Karpas-422 (cell line): Measurements from ENCODE around the gene LACTBL1. TPM values are rescaled to one million over a fixed set of nuclear protein-coding genes. Genes with fewer than 3 reads are reported as not detected.

Source experiments
- DNase-seq: peaks from one replicate; pipeline ENCODE4 v3.0.0-alpha.2; 2015
- H2AFZ ChIP-seq: fragments of 200-600 bp; sonication (generic); 2 replicates; pipeline ENCODE4 v1.6.1; 2014; ENCODE audit warnings: antibody characterized with exemption, low read length, mixed read lengths
- H3K27ac ChIP-seq: fragments of 200-600 bp; sonication (generic); 2 replicates; pipeline ENCODE4 v1.5.1; 2014; ENCODE audit warnings: mild to moderate bottlenecking, low read length, moderate library complexity
- H3K27me3 ChIP-seq: fragments of 200-600 bp; sonication (generic); 2 replicates; pipeline ENCODE4 v1.6.1; 2014; ENCODE audit warnings: low read length, mixed read lengths
- H3K36me3 ChIP-seq: fragments of 200-600 bp; sonication (generic); 2 replicates; pipeline ENCODE4 v1.6.1; 2014; ENCODE audit warnings: low read length, mixed read lengths; ENCODE audit not compliant: insufficient read depth
- H3K4me1 ChIP-seq: fragments of 200-600 bp; sonication (generic); 2 replicates; pipeline ENCODE4 v1.6.1; 2014; ENCODE audit warnings: mild to moderate bottlenecking, low read length, mixed read lengths
- H3K4me2 ChIP-seq: fragments of 200-600 bp; sonication (generic); 2 replicates; pipeline ENCODE4 v1.6.1; 2014; ENCODE audit warnings: low read length, low read depth, mild to moderate bottlenecking; ENCODE audit not compliant: poor library complexity, severe bottlenecking
- H3K4me3 ChIP-seq: fragments of 200-600 bp; sonication (generic); 2 replicates; pipeline ENCODE4 v1.5.1; 2014; ENCODE audit warnings: mild to moderate bottlenecking, antibody characterized with exemption, low read length, mixed read lengths
- H3K79me2 ChIP-seq: fragments of 200-600 bp; sonication (generic); 2 replicates; pipeline ENCODE4 v1.6.1; 2014; ENCODE audit warnings: mild to moderate bottlenecking, low read length, mixed read lengths
- H3K9ac ChIP-seq: fragments of 200-600 bp; sonication (generic); 2 replicates; pipeline ENCODE4 v1.6.0; 2014; ENCODE audit warnings: low read length
- H3K9me2 ChIP-seq: fragments of 200-600 bp; sonication (generic), shearing (Covaris generic); replicated peaks from 2 replicates; pipeline ENCODE4 v1.6.0; 2014; ENCODE audit warnings: mild to moderate bottlenecking, low read length, moderate library complexity; ENCODE audit not compliant: insufficient read depth
- H3K9me3 ChIP-seq: fragments of 300-700, 200-600 bp; sonication (generic); 2 replicates; pipeline ENCODE4 v1.6.1; 2014; ENCODE audit warnings: low read length, mixed read lengths
- H4K20me1 ChIP-seq: fragments of 200-600 bp; sonication (generic); 2 replicates; pipeline ENCODE4 v1.6.1; 2014; ENCODE audit warnings: mild to moderate bottlenecking, antibody characterized with exemption, low read length, low read depth; ENCODE audit not compliant: insufficient read depth
- total RNA-seq: library from RNA; depleted of rRNA; stranded (reverse); fragments of >200 nt; shearing (Covaris generic); gene quantifications from 2 replicates; pipeline ENCODE4 v1.2.3, GENCODE V29; 2014; ENCODE audit warnings: low replicate concordance; rRNA removed

Gene LACTBL1, protein sequence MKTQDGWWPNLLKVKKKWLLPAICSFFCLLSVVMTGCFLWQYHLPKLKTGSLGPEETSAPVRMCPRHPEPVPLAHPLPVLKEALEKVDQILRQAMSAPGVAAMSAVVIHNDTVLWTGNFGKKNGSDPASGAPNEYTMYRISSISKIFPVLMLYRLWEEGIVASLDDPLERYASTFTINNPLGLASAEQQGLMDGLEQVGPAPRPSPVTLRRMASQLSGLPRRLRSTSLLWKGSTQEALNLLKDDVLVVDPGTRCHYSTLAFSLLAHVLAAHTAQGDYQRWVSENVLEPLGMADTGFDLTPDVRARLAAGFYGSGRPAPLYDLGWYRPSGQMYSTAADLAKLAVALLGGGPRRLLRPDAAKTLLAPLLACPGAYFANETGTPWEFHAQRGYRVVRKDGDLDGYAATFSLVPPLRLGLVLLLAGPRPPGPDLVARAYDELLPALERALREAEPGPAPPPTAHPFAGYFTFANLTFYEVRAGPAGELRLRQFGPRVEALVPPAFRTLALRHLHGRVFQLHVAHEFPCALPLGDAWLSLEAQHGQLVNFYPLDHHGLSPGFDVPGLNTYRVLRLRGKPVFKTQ
- not detected in 2 replicates for total RNA-seq

DNA sequence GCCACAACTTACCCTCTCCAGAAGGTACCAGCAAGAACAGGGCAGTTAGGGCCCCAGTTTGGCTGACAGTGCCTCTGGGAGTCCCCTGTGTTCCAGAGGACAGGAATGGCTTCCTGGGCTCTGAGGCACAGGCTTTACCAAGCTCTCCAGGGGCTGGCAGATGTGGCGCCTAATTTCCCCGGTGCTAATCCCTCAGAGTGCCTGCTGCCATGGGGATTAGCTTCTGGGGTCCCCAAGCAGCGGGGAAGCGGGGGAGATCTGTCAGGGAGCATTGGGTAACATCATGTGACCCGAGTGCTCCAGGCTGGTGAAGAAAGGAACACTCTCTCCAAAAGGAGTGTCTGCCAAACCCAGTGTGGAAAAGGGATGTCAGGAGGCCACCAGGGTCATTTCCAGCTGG lies at the start of gene LACTBL1:
LACTBL1 (minus strand) TSS at position 107 of the 400 bp plus-strand sequence. CDS start 550 bp downstream, outside the sequence.
- peak; percentile 1 for DNase-seq
- Histone ChIP-seq H3K27ac (no peak within 1 kb of the TSS), H4K20me1 (no peaks in the 10 kb centered on the region), H3K27me3 (no peaks in the 10 kb centered on the region), H3K9ac (no peak within 1 kb of the TSS), H3K4me2 (no peak within 1 kb of the TSS), H3K36me3 (no peaks in the 10 kb centered on the region), H3K4me3 (no peak within 1 kb of the TSS), H3K9me2 (no peaks in the 10 kb centered on the region), H3K9me3 (no peaks in the 10 kb centered on the region), H3K79me2 (no peaks in the 10 kb centered on the region), H3K4me1 (peaks cover 9% of the 10 kb centered on the region), H2AFZ (no peak within 1 kb of the TSS)

DNA sequence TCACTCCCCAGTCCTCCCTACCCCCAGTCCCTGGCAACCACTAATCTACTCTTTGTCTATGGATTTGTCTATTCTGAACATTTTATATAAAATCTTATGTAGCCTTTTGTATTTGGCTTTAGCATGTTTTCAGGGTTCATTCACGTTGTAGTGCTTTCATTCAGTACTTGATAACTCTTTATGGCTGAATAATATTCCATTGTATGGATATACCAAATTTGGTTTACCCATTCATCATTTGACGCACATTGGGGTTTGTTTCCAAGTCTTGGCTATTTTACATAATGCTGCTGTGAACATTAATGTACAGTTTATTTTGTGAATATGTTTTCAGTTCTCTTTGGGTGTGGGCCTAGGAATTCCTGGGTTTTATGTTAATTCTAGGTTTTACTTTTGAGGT lies 49.2 kb upstream of the LACTBL1 start:
- Histone ChIP-seq H3K9ac (no peak overlapping the region), H3K4me1 (peaks cover 48% of the 10 kb centered on the region), H3K4me3 (0 out of 2 replicates have a peak overlapping the region, but pooled peaks have one; percentile 95), H3K36me3 (peaks cover 18% of the 10 kb centered on the region), H3K27ac (no peak overlapping the region), H2AFZ (no peak overlapping the region), H4K20me1 (peaks cover 39% of the 10 kb centered on the region; the same call in 1 of the 2 replicates), H3K4me2 (no peak overlapping the region), H3K9me3 (peaks cover 10% of the 10 kb centered on the region), H3K9me2 (no peaks in the 10 kb centered on the region), H3K27me3 (no peaks in the 10 kb centered on the region), H3K79me2 (peaks cover 76% of the 10 kb centered on the region)
- no peak for DNase-seq

- Histone ChIP-seq H3K27ac (peak overlapping the region; percentile 83), H3K4me2 (peak overlapping the region; percentile 81), H3K4me1 (peaks cover 40% of the 10 kb centered on the region), H3K9me2 (no peaks in the 10 kb centered on the region), H4K20me1 (peaks cover 39% of the 10 kb centered on the region; the same call in 1 of the 2 replicates), H3K27me3 (no peaks in the 10 kb centered on the region), H3K36me3 (peaks cover 18% of the 10 kb centered on the region), H3K79me2 (peaks cover 66% of the 10 kb centered on the region), H3K4me3 (peak overlapping the region; percentile 95), H2AFZ (no peak overlapping the region), H3K9me3 (peaks cover 10% of the 10 kb centered on the region), H3K9ac (peak overlapping the region; percentile 99)
- peak; percentile 40 for DNase-seq
Measured at GRCh38 chr1:23020706-23021405, 48.2 kb upstream of the LACTBL1 start.

DNA sequence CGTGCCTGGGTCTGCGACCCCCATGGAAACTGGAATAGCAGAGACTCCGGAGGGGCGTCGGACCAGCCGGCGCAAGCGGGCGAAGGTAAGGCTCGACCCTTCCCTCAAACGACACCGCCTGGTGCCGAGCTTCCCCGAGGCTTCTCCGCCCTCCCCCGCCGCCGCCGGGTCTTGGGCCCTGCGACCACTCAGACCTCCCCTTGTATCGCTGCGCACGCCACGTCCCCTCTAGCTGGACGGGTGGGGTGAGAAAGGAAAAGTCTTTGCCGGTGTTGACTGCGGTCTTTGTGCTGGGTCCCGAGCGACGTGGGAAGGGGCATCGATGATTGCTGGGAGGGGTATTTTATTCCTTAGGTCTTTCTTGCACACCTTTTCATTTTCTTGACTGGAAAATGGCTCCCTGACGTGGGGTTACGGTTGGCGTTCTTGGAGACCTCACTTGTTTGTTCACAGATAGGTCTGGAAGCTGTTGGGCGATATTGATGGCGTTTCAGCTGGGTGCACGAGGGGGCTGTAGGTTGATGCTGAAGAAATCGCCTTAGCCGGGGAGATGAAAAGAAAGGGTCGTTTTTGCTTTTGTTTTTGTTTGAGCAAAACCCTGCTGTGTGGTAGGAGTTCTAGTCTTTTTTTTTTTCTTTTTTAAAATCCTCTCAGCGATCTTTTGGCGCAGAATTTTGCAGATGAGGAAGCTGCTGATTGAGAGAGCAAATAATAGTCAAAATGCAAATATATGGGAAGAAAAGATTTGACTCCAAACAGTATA lies 47.4 kb upstream of the LACTBL1 start:
- H4K20me1 ChIP-seq = peaks cover 38% of the 10 kb centered on the region; the same call in 1 of the 2 replicates
- peak overlapping the region; percentile 99 for H3K9ac ChIP-seq
- H3K4me2 ChIP-seq = peak overlapping the region; percentile 81
- peaks cover 10% of the 10 kb centered on the region for H3K9me3 ChIP-seq
- peak overlapping the region; percentile 83 for H3K27ac ChIP-seq
- peak; percentile 77 for DNase-seq
- no peaks in the 10 kb centered on the region for H3K9me2 ChIP-seq
- peaks cover 58% of the 10 kb centered on the region for H3K79me2 ChIP-seq
- peaks cover 18% of the 10 kb centered on the region for H3K36me3 ChIP-seq
- H3K4me1 ChIP-seq = peaks cover 36% of the 10 kb centered on the region
- peak overlapping the region; percentile 95 for H3K4me3 ChIP-seq
- H3K27me3 ChIP-seq = no peaks in the 10 kb centered on the region
- H2AFZ ChIP-seq = peak overlapping the region; percentile 44; the same call in 1 of the 2 replicates

DNA sequence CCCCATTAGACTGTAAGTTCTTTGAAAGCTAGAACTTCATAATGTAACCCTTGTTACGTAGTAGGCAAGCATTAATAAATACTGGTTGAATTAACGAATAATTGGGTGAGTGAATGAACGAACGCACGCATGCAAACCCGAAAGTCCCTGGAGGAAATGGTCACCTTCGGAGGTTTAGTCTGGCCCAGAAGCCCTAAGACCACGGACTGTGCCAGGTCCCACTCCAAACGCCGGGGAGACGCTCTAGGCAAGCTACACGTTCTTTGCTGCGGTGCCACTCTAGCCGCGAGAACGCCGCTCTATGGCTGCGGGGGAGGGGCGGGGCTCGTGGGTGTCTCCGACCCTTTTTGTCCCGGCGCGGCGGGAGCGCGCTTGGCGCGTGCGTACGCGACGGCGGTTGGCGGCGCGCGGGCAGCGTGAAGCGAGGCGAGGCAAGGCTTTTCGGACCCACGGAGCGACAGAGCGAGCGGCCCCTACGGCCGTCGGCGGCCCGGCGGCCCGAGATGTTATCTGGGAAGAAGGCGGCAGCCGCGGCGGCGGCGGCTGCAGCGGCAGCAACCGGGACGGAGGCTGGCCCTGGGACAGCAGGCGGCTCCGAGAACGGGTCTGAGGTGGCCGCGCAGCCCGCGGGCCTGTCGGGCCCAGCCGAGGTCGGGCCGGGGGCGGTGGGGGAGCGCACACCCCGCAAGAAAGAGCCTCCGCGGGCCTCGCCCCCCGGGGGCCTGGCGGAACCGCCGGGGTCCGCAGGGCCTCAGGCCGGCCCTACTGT lies 46.6 kb upstream of the LACTBL1 start, which contains the start of gene KDM1A:
KDM1A (plus strand) TSS at position 375 of the 769 bp plus-strand sequence; CDS start at position 504, 129 bp downstream.
- Histone ChIP-seq H3K4me3 (peak within 1 kb of the TSS; percentile 95), H3K9ac (peak within 1 kb of the TSS; percentile 99), H3K27me3 (no peaks in the 10 kb centered on the region), H3K9me2 (no peaks in the 10 kb centered on the region), H4K20me1 (peaks cover 32% of the 10 kb centered on the region; the same call in 1 of the 2 replicates), H3K4me1 (peaks cover 28% of the 10 kb centered on the region), H3K36me3 (peaks cover 18% of the 10 kb centered on the region), H3K4me2 (peak within 1 kb of the TSS; percentile 81), H3K27ac (peak within 1 kb of the TSS; percentile 83), H3K79me2 (peaks cover 50% of the 10 kb centered on the region), H2AFZ (peak within 1 kb of the TSS; percentile 90), H3K9me3 (peaks cover 10% of the 10 kb centered on the region)
- DNase-seq = peak; percentile 99

GRCh38 chr1:23018661-23019093 lies 46.0 kb upstream of the LACTBL1 start:
- H3K9me2 ChIP-seq = no peaks in the 10 kb centered on the region
- peaks cover 10% of the 10 kb centered on the region for H3K9me3 ChIP-seq
- H4K20me1 ChIP-seq = peaks cover 26% of the 10 kb centered on the region; the same call in 1 of the 2 replicates
- H3K4me1 ChIP-seq = peaks cover 29% of the 10 kb centered on the region
- peak overlapping the region; percentile 95 for H3K4me3 ChIP-seq
- DNase-seq = no peak
- no peaks in the 10 kb centered on the region for H3K27me3 ChIP-seq
- H3K27ac ChIP-seq = no peak overlapping the region
- H3K9ac ChIP-seq = peak overlapping the region; percentile 99
- H3K4me2 ChIP-seq = peak overlapping the region; percentile 81
- H3K36me3 ChIP-seq = peaks cover 18% of the 10 kb centered on the region
- H2AFZ ChIP-seq = peak overlapping the region; percentile 90
- H3K79me2 ChIP-seq = peaks cover 44% of the 10 kb centered on the region

GRCh38 chr1:23013657-23014056 lies 41.0 kb upstream of the LACTBL1 start:
- Histone ChIP-seq H3K4me2 (no peak overlapping the region), H3K9me2 (no peaks in the 10 kb centered on the region), H4K20me1 (no peaks in the 10 kb centered on the region; the same call in 1 of the 2 replicates), H3K27ac (no peak overlapping the region), H3K79me2 (no peaks in the 10 kb centered on the region), H3K4me3 (no peak overlapping the region), H3K9ac (no peak overlapping the region), H3K9me3 (no peaks in the 10 kb centered on the region), H3K27me3 (no peaks in the 10 kb centered on the region), H2AFZ (no peak overlapping the region), H3K4me1 (peaks cover 30% of the 10 kb centered on the region), H3K36me3 (no peaks in the 10 kb centered on the region)
- peak; percentile 55 for DNase-seq
